Activated CD4-positive, alpha-beta T cell treated with anti-CD3 and anti-CD28 coated beads for 36 hours (primary cell): ENCODE results near the gene RNF214. TPM values are rescaled to one million over a fixed set of nuclear protein-coding genes. Genes with fewer than 3 reads are reported as not detected.
A peak's percentile ranks its signal among the peaks of the same experiment; 100 is the strongest.
"Not testable (repeated sequence)": the region's sequence is repeated elsewhere in the genome, so short reads cannot be mapped to it uniquely, and the experiment has no call there.

ENCODE experiments used
- ATAC-seq: fragments of 200-7000 bp; cut with Tn5 transposase; one replicate; pipeline ENCODE4 v1.10.0; 2021; ENCODE audit warnings: mild to moderate bottlenecking, moderate library complexity
- CTCF ChIA-PET: fragments of 350-600 bp; sonication (Branson Sonifier 250); formaldehyde crosslinking; loops from one replicate; lab custom pipeline; 2021; ENCODE audit warnings: antibody characterized with exemption; lab: Charles Lee
- POLR2A ChIA-PET: fragments of 350-600 bp; sonication (Branson Sonifier 250); formaldehyde crosslinking; loops from one replicate; lab custom pipeline; 2021; ENCODE audit warnings: antibody characterized with exemption, inconsistent platforms; lab: Charles Lee
- DNase-seq: peaks from one replicate; pipeline ENCODE4 v3.0.0-alpha.2; 2020
- H3K27ac Mint-ChIP-seq: one replicate; pipeline ENCODE4 v1.8.0; 2021; ENCODE audit warnings: mixed read lengths
- H3K27me3 Mint-ChIP-seq: one replicate; pipeline ENCODE4 v1.8.0; 2021; ENCODE audit warnings: mixed read lengths
- H3K36me3 Mint-ChIP-seq: one replicate; pipeline ENCODE4 v1.8.0; 2021; ENCODE audit warnings: low read depth, mixed read lengths
- H3K4me1 Mint-ChIP-seq: one replicate; pipeline ENCODE4 v1.8.0; 2021; ENCODE audit warnings: mixed read lengths
- H3K4me3 Mint-ChIP-seq: one replicate; pipeline ENCODE4 v1.8.0; 2021; ENCODE audit warnings: mild to moderate bottlenecking, moderate library complexity, mixed read lengths
- H3K9me3 Mint-ChIP-seq: one replicate; pipeline ENCODE4 v1.8.0; 2021; ENCODE audit warnings: low read depth, mixed read lengths
- intact Hi-C, 2 experiments: fragments of 100-400 bp; cut with DNase I in 1 of 2; cut with micrococcal nuclease in 1 of 2; formaldehyde crosslinking; loops; one replicate each; pipeline versions ENCODE4 v1.14.2 to v1.15.1; 2022 to 2024; cut with DNase I, micrococcal nuclease
- total RNA-seq, 2 experiments: library from RNA; stranded (reverse); gene quantifications; one replicate each; pipeline ENCODE4 v1.2.3, GENCODE V29; 2021

Gene RNF214
- total RNA-seq, 2 experiments from 2014 or later, result 19.3 to 24.6 TPM

DNA sequence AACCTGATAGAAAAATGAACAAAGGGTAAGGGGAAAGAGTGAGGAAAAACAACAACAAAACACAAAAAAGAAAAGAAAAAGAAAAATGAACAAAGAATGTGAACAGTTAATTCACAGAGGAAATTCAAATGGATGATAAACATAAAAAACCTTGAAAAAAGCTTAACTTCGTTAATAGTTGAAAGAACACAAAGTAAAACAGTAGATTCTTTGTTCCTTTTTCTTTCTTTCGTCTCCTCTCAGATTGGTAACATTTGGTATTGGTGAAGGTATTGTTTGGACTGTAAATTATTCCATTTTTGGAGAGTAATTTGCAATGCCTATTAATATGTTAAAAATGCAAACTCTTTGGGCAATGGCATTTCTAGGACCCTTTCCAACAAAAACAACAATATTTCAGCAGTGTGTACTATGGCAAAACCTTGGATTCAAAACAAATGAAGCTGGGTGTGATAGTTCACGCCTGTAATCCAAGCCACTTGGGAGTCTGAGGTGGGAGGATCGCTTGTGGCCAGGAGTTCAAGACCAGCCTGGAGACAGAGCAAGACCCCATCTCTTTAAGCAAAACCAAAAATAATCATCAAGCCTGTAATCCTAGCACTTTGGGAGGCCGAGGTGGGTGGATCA lies 86.9 kb downstream of the RNF214 start:
- ChIA-PET POLR2A (interaction anchor here (0.6 kb wide), 1 partner anchor 172 kb away, joined by 4 read pairs; no protein-coding TSS in a partner anchor), CTCF (interaction anchor here (0.7 to 1.8 kb wide), 4 partner anchors 9 to 753 kb away, joined by 3 to 5 read pairs (median 4); partner anchors contain the start of gene CEP164)
- intact Hi-C loops, result no loop called here
- ATAC-seq (no peak), DNase-seq (no peak)
- peaks cover 20% of the 10 kb centered on the region for H3K27me3 Mint-ChIP-seq
- H3K4me3 Mint-ChIP-seq, result no peak overlapping the region
- peaks cover 13% of the 10 kb centered on the region for H3K4me1 Mint-ChIP-seq
- no peaks in the 10 kb centered on the region for H3K36me3 Mint-ChIP-seq
- no peaks in the 10 kb centered on the region for H3K9me3 Mint-ChIP-seq
- no peak overlapping the region for H3K27ac Mint-ChIP-seq

- H3K9me3 Mint-ChIP-seq, H3K36me3 Mint-ChIP-seq, H3K27ac Mint-ChIP-seq, DNase-seq, H3K4me3 Mint-ChIP-seq, ATAC-seq, H3K27me3 Mint-ChIP-seq: not testable (repeated sequence)
- CTCF ChIA-PET, result interaction anchor here (0.6 to 1.9 kb wide), 5 partner anchors 8 to 496 kb away, joined by 3 to 5 read pairs (median 5); partner anchors contain the start of genes PCSK7 and RNF214
- POLR2A ChIA-PET, result interaction anchor here (0.6 to 1.1 kb wide), 4 partner anchors 11 to 404 kb away, joined by 3 read pairs; partner anchors contain the start of gene BACE1
- H3K4me1 Mint-ChIP-seq, result peaks cover 13% of the 10 kb centered on the region
- intact Hi-C loops, result loop anchor here (1.0 to 10.0 kb wide), 7 partner anchors 95 to 555 kb away; partner anchors contain the start of genes PCSK7 (in 2 of the 2), RNF214 (in 2 of the 2), BUD13 (in 1 of the 2) and PAFAH1B2 (in 1 of the 2)
These were observed 94.7 kb downstream of the RNF214 start for GRCh38 chr11:117327255-117327566.

GRCh38 chr11:117327567-117328374 lies 95.3 kb downstream of the RNF214 start, which contains the start of gene CEP164:
Gene CEP164, plus strand, starts transcription at chr11:117327854. Its CDS starts 10,733 bp downstream, at chr11:117338587.
- CTCF ChIA-PET, result interaction anchor here (0.5 to 1.9 kb wide), 8 partner anchors 8 to 496 kb away, joined by 3 to 5 read pairs (median 4); partner anchors contain the start of genes PCSK7 and RNF214
- intact Hi-C loops, result loop anchor here (1.0 to 10.0 kb wide), 7 partner anchors 95 to 555 kb away; partner anchors contain the start of genes PCSK7 (in 2 of the 2), RNF214 (in 2 of the 2), BUD13 (in 1 of the 2) and PAFAH1B2 (in 1 of the 2)
- H3K27ac Mint-ChIP-seq, result peak within 1 kb of the TSS; percentile 73
- peaks cover 13% of the 10 kb centered on the region for H3K4me1 Mint-ChIP-seq
- peak; percentile 96 for DNase-seq
- H3K27me3 Mint-ChIP-seq, result no peaks in the 10 kb centered on the region
- no peak within 1 kb of the TSS for H3K4me3 Mint-ChIP-seq
- peak; percentile 97 for ATAC-seq
- H3K36me3 Mint-ChIP-seq, result no peaks in the 10 kb centered on the region
- POLR2A ChIA-PET, result interaction anchor here (0.6 to 1.1 kb wide), 5 partner anchors 12 to 405 kb away, joined by 3 to 6 read pairs (median 3); partner anchors contain the start of genes BACE1 and PCSK7
- no peaks in the 10 kb centered on the region for H3K9me3 Mint-ChIP-seq

- H3K9me3 Mint-ChIP-seq, result no peaks in the 10 kb centered on the region
- no peaks in the 10 kb centered on the region for H3K36me3 Mint-ChIP-seq
- ChIA-PET CTCF (interaction anchor here (0.5 to 1.9 kb wide), 6 partner anchors 9 to 373 kb away, joined by 3 to 5 read pairs (median 4); partner anchors contain the start of genes BACE1, PCSK7 and RNF214), POLR2A (interaction anchor here (1.0 to 1.1 kb wide), 2 partner anchors 97 to 98 kb away, joined by 3 to 6 read pairs; partner anchors contain the start of gene PCSK7)
- ATAC-seq, result no peak
- H3K4me3 Mint-ChIP-seq, result no peak overlapping the region
- H3K27me3 Mint-ChIP-seq, result no peaks in the 10 kb centered on the region
- peaks cover 13% of the 10 kb centered on the region for H3K4me1 Mint-ChIP-seq
- peak; percentile 30 for DNase-seq
- intact Hi-C loops, result loop anchor here (5.0 to 10.0 kb wide), 5 partner anchors 146 to 556 kb away; partner anchors contain the start of genes BUD13 (in 1 of the 2), PAFAH1B2 (in 1 of the 2) and SIDT2 (in 1 of the 2)
- no peak overlapping the region for H3K27ac Mint-ChIP-seq
These were observed 96.0 kb downstream of the RNF214 start for GRCh38 chr11:117328375-117329010.

- ATAC-seq (no peak), DNase-seq (no peak)
- H3K36me3 Mint-ChIP-seq, result peaks cover 6% of the 10 kb centered on the region
- ChIA-PET CTCF (interaction anchor here (0.6 to 1.8 kb wide), 4 partner anchors 9 to 313 kb away, joined by 3 to 4 read pairs (median 4); no protein-coding TSS in a partner anchor), POLR2A (no interaction called here)
- no peak overlapping the region for H3K27ac Mint-ChIP-seq
- intact Hi-C loops, result no loop called here
- no peak overlapping the region for H3K4me3 Mint-ChIP-seq
- peaks cover 10% of the 10 kb centered on the region for H3K4me1 Mint-ChIP-seq
- no peaks in the 10 kb centered on the region for H3K27me3 Mint-ChIP-seq
- no peaks in the 10 kb centered on the region for H3K9me3 Mint-ChIP-seq
These were observed 100.4 kb downstream of the RNF214 start for GRCh38 chr11:117332843-117333242.

DNA sequence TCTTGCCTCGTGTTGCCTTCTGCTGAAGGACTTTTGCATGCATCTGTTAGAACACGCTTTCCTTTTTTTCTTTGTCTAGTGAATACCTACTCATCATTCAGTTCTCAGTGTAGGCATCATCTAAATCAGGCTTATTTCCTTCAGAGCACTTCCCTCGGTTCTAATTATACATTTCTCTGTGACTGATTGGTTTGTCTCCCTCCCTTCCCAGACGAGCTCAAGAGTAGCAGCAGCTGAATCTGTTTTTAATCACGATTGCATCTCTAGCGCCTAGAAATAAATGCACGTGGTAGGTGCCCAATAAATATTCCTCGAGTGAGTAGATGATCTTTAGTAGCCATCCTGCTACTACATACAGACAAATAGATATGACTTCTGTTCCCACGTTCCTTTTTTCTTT lies 101.4 kb downstream of the RNF214 start:
- Mint-ChIP-seq H3K4me3 (no peak overlapping the region), H3K27me3 (no peaks in the 10 kb centered on the region), H3K4me1 (peaks cover 11% of the 10 kb centered on the region), H3K36me3 (peaks cover 12% of the 10 kb centered on the region), H3K9me3 (no peaks in the 10 kb centered on the region), H3K27ac (no peak overlapping the region)
- no peak for DNase-seq
- intact Hi-C loops, result no loop called here
- ChIA-PET POLR2A (no interaction called here), CTCF (no interaction called here)
- ATAC-seq, result no peak

DNA sequence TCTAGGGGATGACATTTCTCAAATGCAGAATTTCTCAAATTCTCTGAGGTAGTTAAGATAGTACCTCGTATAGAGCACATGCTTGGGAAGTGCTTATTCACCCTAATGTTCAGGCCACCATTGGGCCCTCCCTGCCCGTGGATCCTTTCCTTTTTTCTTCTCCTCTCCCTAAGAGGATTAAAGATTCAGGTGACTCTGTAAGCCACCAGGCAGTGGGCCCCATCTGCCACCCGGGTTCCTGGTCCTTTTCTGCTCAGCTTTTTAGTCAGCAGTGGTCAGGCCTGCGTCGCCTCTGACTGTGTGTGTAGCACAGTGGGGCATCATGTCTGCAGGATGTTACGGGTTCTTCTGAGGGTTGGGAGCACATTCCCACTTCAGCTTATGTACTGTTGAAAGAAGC lies 102.4 kb downstream of the RNF214 start:
- no peak overlapping the region for H3K4me3 Mint-ChIP-seq
- CTCF ChIA-PET, result no interaction called here
- no peaks in the 10 kb centered on the region for H3K9me3 Mint-ChIP-seq
- H3K4me1 Mint-ChIP-seq, result peaks cover 9% of the 10 kb centered on the region
- H3K36me3 Mint-ChIP-seq, result peaks cover 12% of the 10 kb centered on the region
- ATAC-seq (no peak), DNase-seq (no peak)
- POLR2A ChIA-PET, result no interaction called here
- no peaks in the 10 kb centered on the region for H3K27me3 Mint-ChIP-seq
- intact Hi-C loops, result no loop called here
- H3K27ac Mint-ChIP-seq, result no peak overlapping the region

DNA sequence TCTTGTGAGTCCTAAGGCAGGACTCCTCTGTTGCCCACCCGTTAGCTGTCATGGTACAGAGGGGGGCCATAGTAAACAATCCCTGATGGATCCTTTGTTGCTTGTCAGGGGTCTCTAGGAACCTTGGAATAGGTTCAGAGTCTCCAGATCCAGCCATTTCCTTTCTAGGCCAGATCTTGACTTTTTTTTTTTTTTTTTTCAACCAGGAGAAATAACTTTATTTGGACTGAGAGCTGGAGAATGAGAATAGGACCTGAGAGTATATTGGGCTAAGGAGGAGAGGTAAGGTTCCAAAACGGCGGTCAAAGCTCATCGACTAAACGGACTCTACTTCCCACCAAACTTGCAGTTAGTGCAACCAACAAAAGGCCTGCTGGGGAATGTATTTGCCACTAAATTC lies 102.9 kb downstream of the RNF214 start:
- no peak overlapping the region for H3K27ac Mint-ChIP-seq
- ChIA-PET POLR2A (interaction anchor here (0.7 kb wide), 1 partner anchor 549 kb away, joined by 8 read pairs; no protein-coding TSS in a partner anchor), CTCF (interaction anchor here (1.0 kb wide), 1 partner anchor 12 kb away, joined by 3 read pairs; no protein-coding TSS in a partner anchor)
- H3K4me1 Mint-ChIP-seq, result peaks cover 4% of the 10 kb centered on the region
- peaks cover 16% of the 10 kb centered on the region for H3K36me3 Mint-ChIP-seq
- no peak overlapping the region for H3K4me3 Mint-ChIP-seq
- DNase-seq (no peak), ATAC-seq (no peak)
- no peaks in the 10 kb centered on the region for H3K9me3 Mint-ChIP-seq
- intact Hi-C loops, result no loop called here
- no peaks in the 10 kb centered on the region for H3K27me3 Mint-ChIP-seq
